ENCODE data around the gene TMEM232.

DNA sequence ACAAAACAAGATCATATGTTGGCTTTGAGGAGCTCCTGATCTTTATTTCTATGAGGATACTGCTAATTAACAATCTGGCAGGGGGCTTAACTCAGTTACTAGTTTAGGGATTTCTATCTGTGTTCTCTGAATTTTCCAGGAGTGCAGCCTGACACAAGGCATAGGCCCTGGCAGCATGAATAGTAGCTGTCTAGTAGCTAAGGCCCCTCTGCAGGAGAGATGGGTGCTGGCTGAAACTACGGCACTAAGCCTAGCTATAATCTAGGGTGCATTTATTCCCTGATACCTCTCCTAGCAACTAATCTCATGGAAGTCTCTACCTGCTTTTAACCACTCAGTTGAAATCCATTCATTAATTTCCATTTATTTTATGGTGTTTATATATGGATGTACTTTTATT lies 268.2 kb downstream of the TMEM232 start:
- TF ChIP-seq POLR2A (IDR thresholded peaks at IDR 0.05) = no peak
- TF ChIP-seq POLR2AphosphoS5 (IDR thresholded peaks at IDR 0.05) = no peak

All from sigmoid colon (tissue), 4 donors.